ENCODE results near the gene TBC1D19.

GRCh38 chr4:26609391-26609790 lies 25.5 kb downstream of the TBC1D19 start:
- TF ChIP-seq CTCF (IDR thresholded peaks at IDR 0.05) = no peak
- TF ChIP-seq POLR2A (IDR thresholded peaks at IDR 0.05) = no peak
- no peak for TF ChIP-seq EP300 (IDR thresholded peaks at IDR 0.05)

Measured in tibial nerve (tissue), 4 donors.